ENCODE data around the gene BRINP2.

GRCh38 chr1:177165069-177165439 lies 5.7 kb upstream of the BRINP2 start:
- no peak for TF ChIP-seq POLR2A (IDR thresholded peaks at IDR 0.05)
- TF ChIP-seq, protein P1, sequence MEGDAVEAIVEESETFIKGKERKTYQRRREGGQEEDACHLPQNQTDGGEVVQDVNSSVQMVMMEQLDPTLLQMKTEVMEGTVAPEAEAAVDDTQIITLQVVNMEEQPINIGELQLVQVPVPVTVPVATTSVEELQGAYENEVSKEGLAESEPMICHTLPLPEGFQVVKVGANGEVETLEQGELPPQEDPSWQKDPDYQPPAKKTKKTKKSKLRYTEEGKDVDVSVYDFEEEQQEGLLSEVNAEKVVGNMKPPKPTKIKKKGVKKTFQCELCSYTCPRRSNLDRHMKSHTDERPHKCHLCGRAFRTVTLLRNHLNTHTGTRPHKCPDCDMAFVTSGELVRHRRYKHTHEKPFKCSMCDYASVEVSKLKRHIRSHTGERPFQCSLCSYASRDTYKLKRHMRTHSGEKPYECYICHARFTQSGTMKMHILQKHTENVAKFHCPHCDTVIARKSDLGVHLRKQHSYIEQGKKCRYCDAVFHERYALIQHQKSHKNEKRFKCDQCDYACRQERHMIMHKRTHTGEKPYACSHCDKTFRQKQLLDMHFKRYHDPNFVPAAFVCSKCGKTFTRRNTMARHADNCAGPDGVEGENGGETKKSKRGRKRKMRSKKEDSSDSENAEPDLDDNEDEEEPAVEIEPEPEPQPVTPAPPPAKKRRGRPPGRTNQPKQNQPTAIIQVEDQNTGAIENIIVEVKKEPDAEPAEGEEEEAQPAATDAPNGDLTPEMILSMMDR (IDR thresholded peaks at IDR 0.05), result no peak

Measured in esophagus squamous epithelium (tissue), 4 donors.